K562 (cell line): ENCODE data around the gene POMGNT1. TPM values are rescaled to one million over a fixed set of nuclear protein-coding genes. Genes with fewer than 3 reads are reported as not detected.

Experiments used
- ADNP ChIP-seq: fragments of 200-800 bp; sonication (Bioruptor generic); IDR thresholded peaks from 2 replicates; pipeline ENCODE4 v1.6.1; 2016; ENCODE audit warnings: missing genetic modification characterization, missing compliant biosample characterization
- ARHGAP35 ChIP-seq: fragments of 450-650 bp; IDR thresholded peaks from 2 replicates; pipeline ENCODE4 v1.6.1; 2018; ENCODE audit not compliant: partially characterized antibody
- E2F4 ChIP-seq: sonication (generic); formaldehyde crosslinking; IDR thresholded peaks from 2 replicates; pipeline ENCODE4 v1.8.0; 2022; ENCODE audit warnings: mild to moderate bottlenecking, low read depth, missing genetic modification reagents
- E4F1 ChIP-seq: fragments of 250-450 bp; sonication (Bioruptor Pico); IDR thresholded peaks from 2 replicates; pipeline ENCODE4 v1.5.0; 2021; ENCODE audit warnings: mild to moderate bottlenecking, borderline replicate concordance
- ELK3 ChIP-seq: fragments of 450-650 bp; formaldehyde crosslinking; IDR thresholded peaks from 2 replicates; pipeline ENCODE4 v1.4.0; 2020; ENCODE audit warnings: mild to moderate bottlenecking
- FOXA1 ChIP-seq: fragments of 450-650 bp; IDR thresholded peaks from 2 replicates; pipeline ENCODE4 v1.6.1; 2016; ENCODE audit warnings: mild to moderate bottlenecking, borderline replicate concordance
- KLF6 ChIP-seq: fragments of 250-450 bp; sonication (Bioruptor Pico); IDR thresholded peaks from 2 replicates; pipeline ENCODE4 v1.4.0; 2020; ENCODE audit warnings: mild to moderate bottlenecking, moderate library complexity, borderline replicate concordance
- NFE2 ChIP-seq: IDR thresholded peaks from 2 replicates; pipeline ENCODE4 v1.6.1; 2014; ENCODE audit warnings: antibody characterized with exemption, low read depth
- NFIX ChIP-seq: fragments of 250-450 bp; sonication (Bioruptor Pico); IDR thresholded peaks from 2 replicates; pipeline ENCODE4 v1.4.0; 2020; ENCODE audit warnings: low read depth, mild to moderate bottlenecking, moderate library complexity
- NFYB ChIP-seq: IDR thresholded peaks from 2 replicates; pipeline ENCODE4 v1.6.1; 2011; ENCODE audit warnings: mild to moderate bottlenecking, moderate library complexity; ENCODE audit not compliant: insufficient read length; ENCODE audit errors: extremely low read depth
- NR3C1 ChIP-seq: sonication (generic); formaldehyde crosslinking; IDR thresholded peaks from 2 replicates; pipeline ENCODE4 v1.8.1; 2022; ENCODE audit warnings: missing genetic modification reagents
- SPI1 ChIP-seq: IDR thresholded peaks from 2 replicates; pipeline ENCODE4 v1.6.1; 2011; ENCODE audit warnings: low read depth, low read length, control low read depth, borderline replicate concordance
- TCFL5 ChIP-seq: fragments of 250-450 bp; sonication (Bioruptor Pico); conservative IDR thresholded peaks from 2 replicates; pipeline ENCODE4 v1.6.1; 2021; ENCODE audit warnings: mild to moderate bottlenecking, moderate library complexity, matching md5 sums
- ZBTB1 ChIP-seq: sonication (generic); formaldehyde crosslinking; IDR thresholded peaks from 2 replicates; pipeline ENCODE4 v1.8.1; 2023; ENCODE audit warnings: missing genetic modification reagents, low read depth, mild to moderate bottlenecking, borderline replicate concordance
- ZEB2 ChIP-seq: fragments of 450-650 bp; IDR thresholded peaks from 2 replicates; pipeline ENCODE4 v1.6.1; 2016
- ZNF263 ChIP-seq: sonication (generic); formaldehyde crosslinking; IDR thresholded peaks from 2 replicates; pipeline ENCODE4 v1.8.0; 2022; ENCODE audit warnings: mild to moderate bottlenecking, missing genetic modification reagents, borderline replicate concordance
- ZNF512 ChIP-seq: IDR thresholded peaks from 2 replicates; pipeline ENCODE4 v1.6.1; 2016; ENCODE audit warnings: missing genetic modification characterization, missing compliant biosample characterization
- ZNF75A ChIP-seq: fragments of 450-650 bp; formaldehyde crosslinking; IDR thresholded peaks from 2 replicates; pipeline ENCODE4 v1.4.0; 2020; ENCODE audit warnings: mild to moderate bottlenecking
- polyA plus RNA-seq, 8 experiments: library from polyadenylated mRNA; depleted of rRNA in 4 of 8; stranded (reverse) in 5 of 8; unstranded in 3 of 8; fragments of >200 nt; fragmentation: Nextera tagmentation in 2 of 8; fragmentation: Illumina TruSeq in 1 of 8; extraction: Ambion mirVana in 2 of 8; extraction: Trizol in 1 of 8; gene quantifications; 2 replicates each; pipeline versions ENCODE4 v1.2.1 to v1.2.3, GENCODE V29; 2011 to 2014; ENCODE audit warnings: inconsistent platforms in 1 of 8, missing spikeins in 1 of 8
- total RNA-seq, 7 experiments: library from RNA; depleted of rRNA in 6 of 7; stranded (reverse); fragments of >200 nt in 6 of 7; fragmentation: Illumina TruSeq in 2 of 7; extraction: Trizol in 2 of 7; gene quantifications; 2 replicates each; pipeline versions ENCODE4 v1.2.1 to v1.2.3, GENCODE V29; 2011 to 2021; ENCODE audit warnings: low replicate concordance in 1 of 7

POMGNT1 gene
- total and polyA plus RNA-seq, 9 of the 15 experiments (the other 6 are each of a cell fraction or from before 2014, with no cell fraction given), result 14.1 to 58.9 (median 37.8) TPM

- TF ChIP-seq NFE2, result no peak; the same call in 1 of the 2 replicates
- TF ChIP-seq TCFL5 (CRISPR knock-in tag), result no peak
- no peak for TF ChIP-seq ADNP (tag)
- TF ChIP-seq NR3C1 (CRISPR knock-in tag), result no peak
- no peak for TF ChIP-seq E4F1 (CRISPR knock-in tag)
- no peak for TF ChIP-seq ZNF75A
- no peak for TF ChIP-seq NFIX (CRISPR knock-in tag)
- peak; percentile 100 for TF ChIP-seq E2F4 (CRISPR knock-in tag)
- TF ChIP-seq FOXA1, result no peak
- no peak for TF ChIP-seq SPI1
- peak; percentile 37 for TF ChIP-seq ZNF263 (CRISPR knock-in tag)
- TF ChIP-seq KLF6 (CRISPR knock-in tag), result no peak
- TF ChIP-seq ZEB2, result no peak; the same call in 1 of the 2 replicates
- no peak for TF ChIP-seq ARHGAP35
- no peak for TF ChIP-seq ELK3
- no peak for TF ChIP-seq ZNF512 (tag)
- TF ChIP-seq NFYB, result peak; percentile 96
- TF ChIP-seq ZBTB1 (CRISPR knock-in tag), result 0 out of 2 replicates have a peak, but pooled peaks have one; percentile 12
These were observed 49.3 kb upstream of the POMGNT1 start, which contains the start of gene RAD54L (continued) for GRCh38 chr1:46247436-46248121.
